ENCODE data around the gene AGPAT3. TPM values are rescaled to one million over a fixed set of nuclear protein-coding genes. Genes with fewer than 3 reads are reported as not detected.

The AGPAT3 gene
- total RNA-seq, 6 donors from 2014 or later: 55.0 to 102 (median 70.0) TPM

DNA sequence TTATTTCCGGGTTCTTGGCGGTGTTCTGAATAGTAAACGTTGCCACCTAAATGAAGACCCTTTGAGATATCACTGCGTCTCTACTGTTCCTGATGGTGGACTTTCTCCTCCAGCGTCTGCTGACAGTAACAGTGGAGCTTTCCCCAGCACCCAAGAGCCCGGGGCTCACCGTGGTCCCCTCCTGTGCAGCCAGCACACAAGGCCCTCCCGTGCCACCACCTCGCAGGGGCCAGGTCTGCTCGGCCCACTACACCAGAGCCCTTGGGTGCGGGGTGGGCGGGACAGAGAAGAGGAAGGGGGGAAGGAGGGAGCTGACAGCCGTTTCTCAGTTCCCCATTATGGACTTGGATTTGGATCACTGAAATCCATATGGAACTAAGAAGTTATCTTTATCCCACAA lies 85.9 kb downstream of the AGPAT3 start:
- Histone ChIP-seq H3K27ac (no peak overlapping the region), H3K27me3 (no peaks in the 10 kb centered on the region), H3K4me3 (no peak overlapping the region), H3K4me1 (peaks cover 0 to 13% (median 0%) of the 10 kb centered on the region in 4 donors), H3K36me3 (peaks cover 0 to 36% (median 16%) of the 10 kb centered on the region in 4 donors), H3K9me3 (peaks cover 0 to 13% (median 9%) of the 10 kb centered on the region in 4 donors)
- WGBS, 2 donors: 88% methylated on average over 5 to 13 of the region's 13 CpGs
- DNase-seq (peak in 1 of 2 donors; percentile 43), ATAC-seq (ENCODE audit: low FRiP score in 2 of 2) (no peak)
- TF ChIP-seq EP300 (IDR thresholded peaks at IDR 0.05): no peak
- TF ChIP-seq, protein P1, sequence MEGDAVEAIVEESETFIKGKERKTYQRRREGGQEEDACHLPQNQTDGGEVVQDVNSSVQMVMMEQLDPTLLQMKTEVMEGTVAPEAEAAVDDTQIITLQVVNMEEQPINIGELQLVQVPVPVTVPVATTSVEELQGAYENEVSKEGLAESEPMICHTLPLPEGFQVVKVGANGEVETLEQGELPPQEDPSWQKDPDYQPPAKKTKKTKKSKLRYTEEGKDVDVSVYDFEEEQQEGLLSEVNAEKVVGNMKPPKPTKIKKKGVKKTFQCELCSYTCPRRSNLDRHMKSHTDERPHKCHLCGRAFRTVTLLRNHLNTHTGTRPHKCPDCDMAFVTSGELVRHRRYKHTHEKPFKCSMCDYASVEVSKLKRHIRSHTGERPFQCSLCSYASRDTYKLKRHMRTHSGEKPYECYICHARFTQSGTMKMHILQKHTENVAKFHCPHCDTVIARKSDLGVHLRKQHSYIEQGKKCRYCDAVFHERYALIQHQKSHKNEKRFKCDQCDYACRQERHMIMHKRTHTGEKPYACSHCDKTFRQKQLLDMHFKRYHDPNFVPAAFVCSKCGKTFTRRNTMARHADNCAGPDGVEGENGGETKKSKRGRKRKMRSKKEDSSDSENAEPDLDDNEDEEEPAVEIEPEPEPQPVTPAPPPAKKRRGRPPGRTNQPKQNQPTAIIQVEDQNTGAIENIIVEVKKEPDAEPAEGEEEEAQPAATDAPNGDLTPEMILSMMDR (IDR thresholded peaks at IDR 0.05): no peak
- no peak for TF ChIP-seq POLR2AphosphoS5 (IDR thresholded peaks at IDR 0.05)
- TF ChIP-seq POLR2A (IDR thresholded peaks at IDR 0.05): no peak

GRCh38 chr21:43951911-43952703 lies 87.1 kb downstream of the AGPAT3 start:
- Histone ChIP-seq H3K27ac (no peak overlapping the region), H3K36me3 (peaks cover 0 to 31% (median 15%) of the 10 kb centered on the region in 4 donors), H3K4me1 (peaks cover 0 to 18% (median 0%) of the 10 kb centered on the region in 4 donors), H3K9me3 (peaks cover 0 to 13% (median 9%) of the 10 kb centered on the region in 4 donors), H3K4me3 (no peak overlapping the region), H3K27me3 (no peaks in the 10 kb centered on the region)
- 93 to 95% methylated on average over 23 to 25 of the region's 27 CpGs for WGBS, 2 donors
- TF ChIP-seq, protein P1 (IDR thresholded peaks at IDR 0.05): no peak
- TF ChIP-seq EP300 (IDR thresholded peaks at IDR 0.05): no peak
- peak in 1 of 2 donors; percentile 59 for DNase-seq
- ATAC-seq (ENCODE audit: low FRiP score in 2 of 2): no peak

- no peak for DNase-seq
- 91 to 92% methylated on average over 17 of the region's 17 CpGs for WGBS, 2 donors
- no peak for ATAC-seq (ENCODE audit: low FRiP score in 2 of 2)
Measured at GRCh38 chr21:43953021-43953420, 88.0 kb downstream of the AGPAT3 start.

DNA sequence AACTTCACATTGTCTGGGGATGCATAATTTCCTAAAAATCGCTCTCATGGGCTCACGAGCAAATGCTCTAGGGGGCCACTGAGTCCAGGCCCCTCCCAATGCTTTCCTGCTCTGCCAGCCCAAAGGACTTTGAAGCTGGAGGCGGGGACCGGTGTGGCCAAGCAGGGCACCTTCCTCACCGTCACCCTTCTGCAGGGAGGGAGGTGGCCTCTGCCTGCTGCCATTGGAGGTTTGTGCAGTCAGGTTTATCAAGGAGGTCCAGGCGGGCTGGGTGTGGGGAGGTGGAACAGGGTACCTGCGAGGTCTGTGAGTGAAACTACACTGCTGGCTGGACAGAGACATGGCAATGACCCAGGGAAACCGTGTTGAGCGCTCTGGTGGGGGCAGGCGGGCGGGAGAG lies 89.0 kb downstream of the AGPAT3 start:
- peaks cover 0 to 5% (median 4%) of the 10 kb centered on the region in 4 donors for H3K9me3 ChIP-seq
- ATAC-seq (ENCODE audit: low FRiP score in 2 of 2): no peak
- H3K27me3 ChIP-seq: no peaks in the 10 kb centered on the region
- peak in 1 of 2 donors; percentile 41 for DNase-seq
- peaks cover 0 to 17% (median 0%) of the 10 kb centered on the region in 4 donors for H3K4me1 ChIP-seq
- no peak for TF ChIP-seq POLR2AphosphoS5 (IDR thresholded peaks at IDR 0.05)
- TF ChIP-seq EP300 (IDR thresholded peaks at IDR 0.05): no peak
- TF ChIP-seq, protein P1 (IDR thresholded peaks at IDR 0.05): no peak
- no peak for TF ChIP-seq POLR2A (IDR thresholded peaks at IDR 0.05)
- no peak overlapping the region for H3K4me3 ChIP-seq
- H3K36me3 ChIP-seq: peaks cover 0 to 28% (median 10%) of the 10 kb centered on the region in 4 donors
- 95 to 97% methylated on average over 7 to 9 of the region's 11 CpGs for WGBS, 2 donors
- no peak overlapping the region for H3K27ac ChIP-seq

More at GRCh38 chr21:43953021-43953420, 88.0 kb downstream of the AGPAT3 start:
- Histone ChIP-seq H3K4me1 (peaks cover 0 to 17% (median 0%) of the 10 kb centered on the region in 4 donors), H3K4me3 (no peak overlapping the region), H3K9me3 (peaks cover 0 to 13% (median 9%) of the 10 kb centered on the region in 4 donors), H3K27ac (no peak overlapping the region), H3K27me3 (no peaks in the 10 kb centered on the region), H3K36me3 (peaks cover 0 to 28% (median 11%) of the 10 kb centered on the region in 4 donors)
- TF ChIP-seq EP300 (IDR thresholded peaks at IDR 0.05) (no peak), POLR2A (IDR thresholded peaks at IDR 0.05) (no peak), POLR2AphosphoS5 (IDR thresholded peaks at IDR 0.05) (no peak)
- TF ChIP-seq, protein P1 (IDR thresholded peaks at IDR 0.05): no peak

Measured in upper lobe of left lung (tissue), 6 donors.